ENCODE data around the gene INPP5D.
"Not testable (repeated sequence)": the region's sequence is repeated elsewhere in the genome, so short reads cannot be mapped to it uniquely, and the experiment has no call there.

The INPP5D gene

GRCh38 chr2:233147829-233148167 lies 87.7 kb downstream of the INPP5D start:
- DNase-seq, result no peak

GRCh38 chr2:233148354-233148753 lies 88.2 kb downstream of the INPP5D start:
- no peak for DNase-seq

- no peak for DNase-seq
Measured at GRCh38 chr2:233152541-233152940, 92.4 kb downstream of the INPP5D start.

- DNase-seq, result no peak
Measured at GRCh38 chr2:233153146-233153798, 93.1 kb downstream of the INPP5D start.

- DNase-seq, result no peak
Measured at GRCh38 chr2:233156001-233156400, 95.9 kb downstream of the INPP5D start.

- DNase-seq, result not testable (repeated sequence)
Measured at GRCh38 chr2:233156461-233156860, 96.3 kb downstream of the INPP5D start.

- no peak for DNase-seq
Measured at GRCh38 chr2:233161730-233162129, 101.6 kb downstream of the INPP5D start.

- no peak for DNase-seq
Measured at GRCh38 chr2:233162770-233163169, 102.6 kb downstream of the INPP5D start.

GRCh38 chr2:233163486-233164103 lies 103.5 kb downstream of the INPP5D start:
- no peak for DNase-seq

- no peak for DNase-seq
Measured at GRCh38 chr2:233164128-233164635, 104.0 kb downstream of the INPP5D start.

- DNase-seq, result no peak
Measured at GRCh38 chr2:233164967-233165366, 104.8 kb downstream of the INPP5D start.

- no peak for DNase-seq
Measured at GRCh38 chr2:233165543-233165894, 105.4 kb downstream of the INPP5D start.

GRCh38 chr2:233165895-233166661 lies 105.9 kb downstream of the INPP5D start:
- DNase-seq, result peak; percentile 20

- no peak for DNase-seq
Measured at GRCh38 chr2:233168445-233168844, 108.3 kb downstream of the INPP5D start.

- DNase-seq, result no peak
Measured at GRCh38 chr2:233168919-233169318, 108.8 kb downstream of the INPP5D start.

- DNase-seq, result no peak
Measured at GRCh38 chr2:233171344-233171743, 111.2 kb downstream of the INPP5D start.

- DNase-seq, result no peak
Measured at GRCh38 chr2:233173115-233173514, 113.0 kb downstream of the INPP5D start.

GRCh38 chr2:233174137-233174536 lies 114.0 kb downstream of the INPP5D start:
- DNase-seq, result no peak

GRCh38 chr2:233178994-233179847 lies 119.1 kb downstream of the INPP5D start:
- no peak for DNase-seq

GRCh38 chr2:233179848-233180366 lies 119.8 kb downstream of the INPP5D start:
- no peak for DNase-seq

GRCh38 chr2:233183869-233184418 lies 123.8 kb downstream of the INPP5D start:
- no peak for DNase-seq

- no peak for DNase-seq
Measured at GRCh38 chr2:233184669-233185068, 124.5 kb downstream of the INPP5D start.

Data from central memory CD4-positive, alpha-beta T cell (primary cell).